T-helper 22 cell (primary cell): Measurements from ENCODE around the gene PCDHGA11.
"Not testable (repeated sequence)": the region's sequence is repeated elsewhere in the genome, so short reads cannot be mapped to it uniquely, and the experiment has no call there.

Source experiments
- DNase-seq: peaks from one replicate; pipeline ENCODE4 v3.0.0-alpha.2; 2020; ENCODE audit warnings: low read depth

PCDHGA11 gene

GRCh38 chr5:141431286-141431685 lies 10.4 kb downstream of the PCDHGA11 start:
- DNase-seq, result no peak

- not testable (repeated sequence) for DNase-seq
These were observed 11.5 kb downstream of the PCDHGA11 start for GRCh38 chr5:141432308-141432707.

- not testable (repeated sequence) for DNase-seq
These were observed 11.9 kb downstream of the PCDHGA11 start for GRCh38 chr5:141432726-141433125.

GRCh38 chr5:141434006-141434405 lies 13.2 kb downstream of the PCDHGA11 start:
- no peak for DNase-seq

GRCh38 chr5:141437221-141437620 lies 16.4 kb downstream of the PCDHGA11 start:
- no peak for DNase-seq

- DNase-seq, result no peak
These were observed 18.7 kb downstream of the PCDHGA11 start for GRCh38 chr5:141439411-141440141.

GRCh38 chr5:141440341-141440740 lies 19.5 kb downstream of the PCDHGA11 start:
- DNase-seq, result no peak

- DNase-seq, result no peak
These were observed 20.8 kb downstream of the PCDHGA11 start for GRCh38 chr5:141441571-141442170.

GRCh38 chr5:141465351-141465750 lies 44.5 kb downstream of the PCDHGA11 start:
- DNase-seq, result no peak
